ENCODE measurements around the gene SELENON. TPM values are rescaled to one million over a fixed set of nuclear protein-coding genes. Genes with fewer than 3 reads are reported as not detected.

Gene SELENON
- total and polyA plus RNA-seq, 2 of the 13 experiments (the other 11 are each of a cell fraction or from before 2014, with no cell fraction given), result 3.8 to 8.0 TPM

- TF ChIP-seq ZNF691 (CRISPR knock-in tag; IDR thresholded peaks at IDR 0.05; ENCODE audit: borderline replicate concordance, low read depth), result peak; percentile 82
- TF ChIP-seq HMGXB4 (CRISPR knock-in tag; IDR thresholded peaks at IDR 0.05; ENCODE audit: borderline replicate concordance in 1 of 2, low read depth in 1 of 2), result no peak; a peak in 1 of 4 replicates
- peak; percentile 77 for TF ChIP-seq THRA (CRISPR knock-in tag; IDR thresholded peaks at IDR 0.05; ENCODE audit: borderline replicate concordance)
- 0 out of 2 replicates have a peak, but pooled peaks have one; percentile 37 for TF ChIP-seq ZNF580 (CRISPR knock-in tag; IDR thresholded peaks at IDR 0.05; ENCODE audit: borderline replicate concordance, low read depth)
- peak; percentile 64; the same call in 1 of the 2 replicates for TF ChIP-seq TFAP4 (IDR thresholded peaks at IDR 0.05; ENCODE audit: borderline replicate concordance, low read depth)
- TF ChIP-seq IKZF5 (CRISPR knock-in tag; IDR thresholded peaks at IDR 0.05), result peak; percentile 40; the same call in 1 of the 2 replicates
- 0 out of 2 replicates have a peak, but pooled peaks have one; percentile 35 for TF ChIP-seq ATF2 (CRISPR knock-in tag; IDR thresholded peaks at IDR 0.05)
- peak; percentile 69 for TF ChIP-seq GATAD2A (CRISPR knock-in tag; IDR thresholded peaks at IDR 0.05)
- no peak for TF ChIP-seq GATA4 (IDR thresholded peaks at IDR 0.05; ENCODE audit: borderline replicate concordance, low read depth)
- no peak for TF ChIP-seq CREB3 (CRISPR knock-in tag; IDR thresholded peaks at IDR 0.05)
- TF ChIP-seq CCDC6 (CRISPR knock-in tag; IDR thresholded peaks at IDR 0.05), result 0 out of 2 replicates have a peak, but pooled peaks have one; percentile 56
- no peak for TF ChIP-seq ZSCAN9 (CRISPR knock-in tag; IDR thresholded peaks at IDR 0.05; ENCODE audit: borderline replicate concordance)
Measured at GRCh38 chr1:25773441-25774125, 26.4 kb upstream of the SELENON start (continued).
